ENCODE data around the gene MRC1. TPM values are rescaled to one million over a fixed set of nuclear protein-coding genes. Genes with fewer than 3 reads are reported as not detected.

Gene MRC1
- total and polyA plus RNA-seq, 2 donors (not counting 3 experiments of a cell fraction or from before 2014, with no cell fraction given), result 0.03 to 0.13 TPM

GRCh38 chr10:17793823-17794644, 15.1 kb upstream of the MRC1 start:
- Histone ChIP-seq H3K4me2 (ENCODE audit: insufficient read depth, low read length) (no peak overlapping the region), H3K9me1 (replicated peaks; ENCODE audit: control insufficient read depth, extremely low read depth, insufficient read depth, low read length) (no peaks in the 10 kb centered on the region), H3K4me1 (ENCODE audit: control insufficient read depth, extremely low read depth, insufficient read depth, low read length) (no peaks in the 10 kb centered on the region), H3K79me2 (ENCODE audit: control insufficient read depth, insufficient read depth, low read length) (no peaks in the 10 kb centered on the region), H3K9me3 (replicated peaks; ENCODE audit: control insufficient read depth, insufficient read depth, low read length) (no peaks in the 10 kb centered on the region), H3K27ac (ENCODE audit: insufficient read depth, low read depth, low read length) (no peak overlapping the region), H4K20me1 (replicated peaks; ENCODE audit: control insufficient read depth, extremely low read depth, insufficient read depth, low read length) (no peaks in the 10 kb centered on the region), H3K9ac (replicated peaks; ENCODE audit: extremely low read depth, insufficient read depth, low read length) (no peak overlapping the region), H3K27me3 (ENCODE audit: control insufficient read depth in 2 of 2, insufficient read depth in 2 of 2, low read length in 2 of 2) (no peaks in the 10 kb centered on the region), H3K4me3 (replicated peaks in 1 of 3; ENCODE audit: insufficient read depth in 1 of 3, low read depth in 1 of 3, low read length in 3 of 3) (no peak overlapping the region), H3K36me3 (ENCODE audit: control insufficient read depth in 2 of 2, extremely low read depth in 1 of 2, insufficient read depth in 2 of 2, low read length in 2 of 2) (no peaks in the 10 kb centered on the region), H2AFZ (ENCODE audit: low read depth, low read length) (no peak overlapping the region)
- dilution Hi-C loops (cut with MboI; ENCODE audit: extremely low pct_ligation_motif_present, low sequenced_read_pairs) (no loop called here), intact Hi-C loops (cut with micrococcal nuclease) (no loop called here)
- no peak for FAIRE-seq
- CTCF ChIA-PET, result no interaction called here
- POLR2A ChIA-PET, result no interaction called here
- BruUV-seq (replicated peaks), result no TSS peak
- no peak for DNase-seq (ENCODE audit: low read depth, low spot score)
- TF ChIP-seq FOS (IDR thresholded peaks at IDR 0.05; ENCODE audit: borderline replicate concordance, insufficient read depth, low read length) (peak; percentile 6), JUN (IDR thresholded peaks at IDR 0.05; ENCODE audit: borderline replicate concordance, insufficient read depth, insufficient read length, low read depth) (peak; percentile 7), MYC (IDR thresholded peaks at IDR 0.05; ENCODE audit: low read depth, low read length) (no peak), POLR2AphosphoS5 (IDR thresholded peaks at IDR 0.05; ENCODE audit: insufficient read depth, low read depth, low read length) (no peak)

GRCh38 chr10:17795083-17795482, 14.1 kb upstream of the MRC1 start:
- BruUV-seq (replicated peaks), result no TSS peak
- ChIA-PET POLR2A (no interaction called here), CTCF (no interaction called here)
- Histone ChIP-seq H4K20me1 (replicated peaks; ENCODE audit: control insufficient read depth, extremely low read depth, insufficient read depth, low read length) (no peaks in the 10 kb centered on the region), H3K27ac (ENCODE audit: insufficient read depth, low read depth, low read length) (no peak overlapping the region), H3K27me3 (ENCODE audit: control insufficient read depth in 2 of 2, insufficient read depth in 2 of 2, low read length in 2 of 2) (no peaks in the 10 kb centered on the region), H3K4me1 (ENCODE audit: control insufficient read depth, extremely low read depth, insufficient read depth, low read length) (no peaks in the 10 kb centered on the region), H3K79me2 (ENCODE audit: control insufficient read depth, insufficient read depth, low read length) (no peaks in the 10 kb centered on the region), H3K4me2 (ENCODE audit: insufficient read depth, low read length) (no peak overlapping the region), H3K9me1 (replicated peaks; ENCODE audit: control insufficient read depth, extremely low read depth, insufficient read depth, low read length) (no peaks in the 10 kb centered on the region), H3K9me3 (replicated peaks; ENCODE audit: control insufficient read depth, insufficient read depth, low read length) (no peaks in the 10 kb centered on the region), H3K4me3 (replicated peaks in 1 of 3; ENCODE audit: insufficient read depth in 1 of 3, low read depth in 1 of 3, low read length in 3 of 3) (no peak overlapping the region), H3K9ac (replicated peaks; ENCODE audit: extremely low read depth, insufficient read depth, low read length) (no peak overlapping the region), H2AFZ (ENCODE audit: low read depth, low read length) (no peak overlapping the region), H3K36me3 (ENCODE audit: control insufficient read depth in 2 of 2, extremely low read depth in 1 of 2, insufficient read depth in 2 of 2, low read length in 2 of 2) (no peaks in the 10 kb centered on the region)
- no peak for TF ChIP-seq MAX (IDR thresholded peaks at IDR 0.05; ENCODE audit: insufficient read depth, insufficient read length)
- intact Hi-C loops (cut with micrococcal nuclease), result no loop called here
- no peak for FAIRE-seq
- dilution Hi-C loops (cut with MboI; ENCODE audit: extremely low pct_ligation_motif_present, low sequenced_read_pairs), result no loop called here
- DNase-seq (ENCODE audit: low read depth, low spot score), result no peak
